Prostate gland (tissue), 2 donors: Measurements from ENCODE around the gene TRIM29. TPM values are rescaled to one million over a fixed set of nuclear protein-coding genes. Genes with fewer than 3 reads are reported as not detected.
A peak's percentile ranks its signal among the peaks of the same experiment; 100 is the strongest.

Source experiments
- DNase-seq: peaks from one replicate; pipeline ENCODE4 v3.0.0-alpha.2; 2019; ENCODE audit warnings: low spot score
- H3K27ac ChIP-seq, 2 donors: fragments of 200-600 bp; sonication (generic); 2 replicates each; pipeline ENCODE4 v1.5.1; 2017 to 2019
- H3K27me3 ChIP-seq: fragments of 200-600 bp; sonication (generic); replicated peaks from 2 replicates; pipeline ENCODE4 v1.5.1; 2019; ENCODE audit not compliant: insufficient read depth
- H3K36me3 ChIP-seq, 2 donors: fragments of 200-600 bp; sonication (generic); 1 replicate in 1 of 2; 2 replicates in 1 of 2; pipeline versions ENCODE4 v1.5.1 to v1.8.1; 2017 to 2019
- H3K4me1 ChIP-seq: fragments of 200-600 bp; sonication (generic); replicated peaks from 2 replicates; pipeline ENCODE4 v1.5.1; 2019
- H3K4me3 ChIP-seq, 2 donors: fragments of 200-600 bp; sonication (generic); 2 replicates each; pipeline ENCODE4 v1.5.1; 2017 to 2019
- H3K9me3 ChIP-seq: fragments of 200-600 bp; sonication (generic); 2 replicates; pipeline ENCODE4 v1.5.1; 2017
- POLR2A ChIP-seq: fragments of 450-650 bp; IDR thresholded peaks from one replicate; pipeline ENCODE4 v1.6.1; 2016; ENCODE audit warnings: antibody characterized with exemption, mild to moderate bottlenecking
- POLR2AphosphoS5 ChIP-seq: sonication (generic); formaldehyde crosslinking; IDR thresholded peaks from one replicate; pipeline ENCODE4 v1.6.1; 2017; ENCODE audit warnings: antibody characterized with exemption
- WGBS: methylation state at CpG from one replicate; pipeline ENCODE4 v1.1.5; 2018; 5-methylcytosine and 5-hydroxymethylcytosine counted together
- intact Hi-C: fragments of 100-400 bp; cut with DNase I; formaldehyde crosslinking; loops from one replicate; pipeline ENCODE4 v1.14.2; 2022
- total RNA-seq, 2 donors: library from RNA; depleted of rRNA; stranded (reverse); fragments of >200 nt; gene quantifications; one replicate each; pipeline ENCODE4 v1.1.0, GENCODE V29; 2016
- TF ChIP-seq, protein P1 (sequence below), 4 experiments: fragments of 200-600 bp in 2 of 4; fragments of 450-650 bp in 2 of 4; sonication (generic) in 2 of 4; IDR thresholded peaks; 1 replicate in 3 of 4; 2 replicates in 1 of 4; pipeline ENCODE4 v1.5.1; 2016 to 2019; ENCODE audit warnings: antibody characterized with exemption in 4 of 4, mild to moderate bottlenecking in 2 of 4, moderate library complexity in 2 of 4

Gene TRIM29, protein sequence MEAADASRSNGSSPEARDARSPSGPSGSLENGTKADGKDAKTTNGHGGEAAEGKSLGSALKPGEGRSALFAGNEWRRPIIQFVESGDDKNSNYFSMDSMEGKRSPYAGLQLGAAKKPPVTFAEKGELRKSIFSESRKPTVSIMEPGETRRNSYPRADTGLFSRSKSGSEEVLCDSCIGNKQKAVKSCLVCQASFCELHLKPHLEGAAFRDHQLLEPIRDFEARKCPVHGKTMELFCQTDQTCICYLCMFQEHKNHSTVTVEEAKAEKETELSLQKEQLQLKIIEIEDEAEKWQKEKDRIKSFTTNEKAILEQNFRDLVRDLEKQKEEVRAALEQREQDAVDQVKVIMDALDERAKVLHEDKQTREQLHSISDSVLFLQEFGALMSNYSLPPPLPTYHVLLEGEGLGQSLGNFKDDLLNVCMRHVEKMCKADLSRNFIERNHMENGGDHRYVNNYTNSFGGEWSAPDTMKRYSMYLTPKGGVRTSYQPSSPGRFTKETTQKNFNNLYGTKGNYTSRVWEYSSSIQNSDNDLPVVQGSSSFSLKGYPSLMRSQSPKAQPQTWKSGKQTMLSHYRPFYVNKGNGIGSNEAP
- total RNA-seq, result 100 to 1,000 TPM in 1 of 2 donors, 10 to 100 TPM in 1; 73.7 to 126 TPM

DNA sequence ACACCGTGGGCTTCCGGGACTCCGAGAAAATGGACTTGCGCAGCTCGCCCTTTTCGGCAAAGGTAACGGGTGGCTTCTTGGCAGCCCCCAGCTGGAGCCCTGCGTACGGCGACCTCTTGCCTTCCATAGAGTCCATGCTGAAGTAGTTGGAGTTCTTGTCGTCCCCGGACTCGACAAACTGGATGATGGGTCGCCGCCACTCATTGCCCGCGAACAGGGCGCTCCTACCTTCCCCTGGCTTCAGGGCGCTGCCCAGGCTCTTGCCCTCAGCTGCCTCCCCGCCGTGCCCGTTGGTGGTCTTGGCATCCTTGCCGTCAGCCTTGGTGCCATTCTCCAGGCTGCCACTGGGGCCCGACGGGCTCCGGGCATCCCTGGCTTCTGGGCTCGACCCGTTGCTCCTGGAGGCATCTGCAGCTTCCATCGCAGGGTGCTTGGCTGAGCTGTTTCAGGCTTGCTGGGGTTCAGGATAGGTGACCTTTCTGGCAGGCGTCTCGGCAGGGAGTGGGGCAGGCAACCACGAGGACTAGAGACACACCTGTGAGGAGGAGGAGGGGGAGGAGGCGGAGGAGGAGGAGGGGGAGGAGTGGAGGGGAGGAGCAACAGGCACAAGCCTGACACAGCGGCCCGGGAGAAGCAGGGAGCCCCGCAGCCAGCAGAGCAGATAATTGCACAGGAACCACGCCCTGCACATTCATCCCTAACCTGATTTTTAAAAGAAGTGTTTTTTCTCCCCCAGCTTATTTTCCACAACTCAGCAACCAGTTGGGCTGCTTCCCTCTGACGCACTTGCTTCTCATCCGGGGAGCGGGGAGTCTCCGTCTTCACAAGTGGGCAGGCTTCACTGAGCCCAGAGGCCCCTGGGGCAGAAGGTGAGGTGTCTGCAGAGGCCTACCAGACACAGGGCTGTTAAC lies at the start of gene TRIM29:
Gene TRIM29, minus strand, starts transcription at position 503 of the 911 bp plus-strand sequence. Its CDS starts 82 bp downstream, at position 421.
- WGBS, result 54% methylated on average over 38 of the region's 41 CpGs
- H3K4me1 ChIP-seq, result no peaks in the 10 kb centered on the region
- intact Hi-C loops, result no loop called here
- H3K4me3 ChIP-seq, result peak within 1 kb of the TSS; percentile 34
- H3K9me3 ChIP-seq, result no peaks in the 10 kb centered on the region
- H3K27ac ChIP-seq, result peak within 1 kb of the TSS; percentile 82 to 84
- no peaks in the 10 kb centered on the region for H3K27me3 ChIP-seq
- no peaks in the 10 kb centered on the region for H3K36me3 ChIP-seq
- TF ChIP-seq POLR2A (peak; percentile 87), POLR2AphosphoS5 (peak; percentile 53)
- TF ChIP-seq, protein P1, sequence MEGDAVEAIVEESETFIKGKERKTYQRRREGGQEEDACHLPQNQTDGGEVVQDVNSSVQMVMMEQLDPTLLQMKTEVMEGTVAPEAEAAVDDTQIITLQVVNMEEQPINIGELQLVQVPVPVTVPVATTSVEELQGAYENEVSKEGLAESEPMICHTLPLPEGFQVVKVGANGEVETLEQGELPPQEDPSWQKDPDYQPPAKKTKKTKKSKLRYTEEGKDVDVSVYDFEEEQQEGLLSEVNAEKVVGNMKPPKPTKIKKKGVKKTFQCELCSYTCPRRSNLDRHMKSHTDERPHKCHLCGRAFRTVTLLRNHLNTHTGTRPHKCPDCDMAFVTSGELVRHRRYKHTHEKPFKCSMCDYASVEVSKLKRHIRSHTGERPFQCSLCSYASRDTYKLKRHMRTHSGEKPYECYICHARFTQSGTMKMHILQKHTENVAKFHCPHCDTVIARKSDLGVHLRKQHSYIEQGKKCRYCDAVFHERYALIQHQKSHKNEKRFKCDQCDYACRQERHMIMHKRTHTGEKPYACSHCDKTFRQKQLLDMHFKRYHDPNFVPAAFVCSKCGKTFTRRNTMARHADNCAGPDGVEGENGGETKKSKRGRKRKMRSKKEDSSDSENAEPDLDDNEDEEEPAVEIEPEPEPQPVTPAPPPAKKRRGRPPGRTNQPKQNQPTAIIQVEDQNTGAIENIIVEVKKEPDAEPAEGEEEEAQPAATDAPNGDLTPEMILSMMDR (IDR thresholded peaks at IDR 0.05), result peak in 2 of 4 experiments; percentile 23 to 61
- peak; percentile 88 for DNase-seq

- H3K4me3 ChIP-seq, result no peak overlapping the region
- no peaks in the 10 kb centered on the region for H3K4me1 ChIP-seq
- H3K27me3 ChIP-seq, result no peaks in the 10 kb centered on the region
- no peaks in the 10 kb centered on the region for H3K9me3 ChIP-seq
- WGBS, result 52% methylated on average over 15 of the region's 17 CpGs
- intact Hi-C loops, result no loop called here
- peak overlapping the region; percentile 33 to 41 for H3K27ac ChIP-seq
- H3K36me3 ChIP-seq, result no peaks in the 10 kb centered on the region
- TF ChIP-seq POLR2AphosphoS5 (no peak), POLR2A (no peak)
- TF ChIP-seq, protein P1 (IDR thresholded peaks at IDR 0.05), result no peak
- no peak for DNase-seq
These were observed 49.1 kb upstream of the TRIM29 start for GRCh38 chr11:120186774-120187591.

DNA sequence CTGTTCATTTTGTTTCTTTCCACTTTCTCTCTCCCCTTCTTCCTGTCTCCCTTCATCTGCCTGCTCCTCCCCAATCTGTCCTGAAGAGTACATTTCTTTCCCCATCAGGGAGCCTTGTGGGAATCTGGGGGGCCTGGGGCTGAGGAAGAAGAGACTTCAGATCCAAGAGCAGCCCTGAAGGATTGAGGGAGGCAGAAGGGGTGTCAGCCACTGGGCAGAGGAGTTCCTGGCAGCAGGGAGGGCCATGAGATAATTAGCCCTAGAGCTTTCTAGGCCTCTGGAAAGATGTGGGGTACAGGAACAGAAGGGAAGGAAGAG lies 48.5 kb upstream of the TRIM29 start:
- Histone ChIP-seq H3K27ac (peak overlapping the region; percentile 33 to 41), H3K4me1 (no peaks in the 10 kb centered on the region), H3K9me3 (no peaks in the 10 kb centered on the region), H3K4me3 (no peak overlapping the region), H3K27me3 (no peaks in the 10 kb centered on the region), H3K36me3 (no peaks in the 10 kb centered on the region)
- intact Hi-C loops, result no loop called here
- TF ChIP-seq, protein P1 (IDR thresholded peaks at IDR 0.05), result no peak
- no peak for DNase-seq

GRCh38 chr11:120185706-120186455 lies 48.0 kb upstream of the TRIM29 start:
- WGBS, result 66% methylated on average over 3 of the region's 3 CpGs
- intact Hi-C loops, result no loop called here

More at GRCh38 chr11:120185706-120186455, 48.0 kb upstream of the TRIM29 start:
- TF ChIP-seq POLR2AphosphoS5, result no peak
- no peak for TF ChIP-seq POLR2A
- TF ChIP-seq, protein P1 (IDR thresholded peaks at IDR 0.05), result no peak
- DNase-seq, result no peak
- H3K27me3 ChIP-seq, result no peaks in the 10 kb centered on the region
- no peaks in the 10 kb centered on the region for H3K36me3 ChIP-seq
- H3K9me3 ChIP-seq, result no peaks in the 10 kb centered on the region
- H3K4me1 ChIP-seq, result no peaks in the 10 kb centered on the region
- H3K4me3 ChIP-seq, result no peak overlapping the region
- peak overlapping the region; percentile 33 to 41 for H3K27ac ChIP-seq
